Stimulated activated naive CD8-positive, alpha-beta T cell treated with anti-CD3 and anti-CD28 coated beads, Interleukin-15, Interleukin-2, amounts not matched to agents 100 ng/mL and 50 ng/mL, for 24 hours (primary cell): ENCODE measurements around the gene SH3RF3.

Source experiments
- H3K27ac Mint-ChIP-seq: one replicate; pipeline ENCODE4 v1.8.0; 2021; ENCODE audit warnings: mild to moderate bottlenecking, mixed read lengths
- H3K27me3 Mint-ChIP-seq: one replicate; pipeline ENCODE4 v1.8.0; 2021; ENCODE audit warnings: mixed read lengths
- H3K36me3 Mint-ChIP-seq: one replicate; pipeline ENCODE4 v1.8.0; 2021; ENCODE audit warnings: low read depth, mixed read lengths
- H3K4me1 Mint-ChIP-seq: one replicate; pipeline ENCODE4 v1.8.0; 2021; ENCODE audit warnings: low read depth, mixed read lengths
- H3K4me3 Mint-ChIP-seq: one replicate; pipeline ENCODE4 v1.8.0; 2021; ENCODE audit warnings: mild to moderate bottlenecking, mixed read lengths
- H3K9me3 Mint-ChIP-seq: one replicate; pipeline ENCODE4 v1.8.0; 2021; ENCODE audit warnings: mixed read lengths

Gene SH3RF3

DNA sequence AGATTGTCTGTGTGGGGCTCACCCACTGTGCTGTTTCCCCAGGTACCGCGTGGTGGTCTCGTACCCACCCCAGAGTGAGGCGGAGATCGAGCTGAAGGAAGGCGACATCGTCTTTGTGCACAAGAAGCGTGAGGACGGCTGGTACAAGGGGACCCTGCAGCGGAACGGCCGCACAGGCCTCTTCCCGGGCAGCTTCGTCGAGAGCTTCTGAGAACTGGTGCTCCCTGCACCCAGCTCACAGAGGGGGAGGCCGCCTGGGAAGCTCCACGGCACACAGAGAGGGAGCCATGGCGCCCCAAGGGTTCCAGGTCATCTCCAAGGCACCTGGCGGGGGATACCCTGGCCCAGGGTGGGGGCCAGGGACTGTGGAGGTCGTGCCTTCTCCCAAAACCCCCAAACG lies 372.5 kb downstream of the SH3RF3 start:
- Mint-ChIP-seq H3K27ac (no peak overlapping the region), H3K4me3 (no peak overlapping the region), H3K4me1 (no peaks in the 10 kb centered on the region), H3K36me3 (no peaks in the 10 kb centered on the region), H3K9me3 (no peaks in the 10 kb centered on the region), H3K27me3 (no peaks in the 10 kb centered on the region)

DNA sequence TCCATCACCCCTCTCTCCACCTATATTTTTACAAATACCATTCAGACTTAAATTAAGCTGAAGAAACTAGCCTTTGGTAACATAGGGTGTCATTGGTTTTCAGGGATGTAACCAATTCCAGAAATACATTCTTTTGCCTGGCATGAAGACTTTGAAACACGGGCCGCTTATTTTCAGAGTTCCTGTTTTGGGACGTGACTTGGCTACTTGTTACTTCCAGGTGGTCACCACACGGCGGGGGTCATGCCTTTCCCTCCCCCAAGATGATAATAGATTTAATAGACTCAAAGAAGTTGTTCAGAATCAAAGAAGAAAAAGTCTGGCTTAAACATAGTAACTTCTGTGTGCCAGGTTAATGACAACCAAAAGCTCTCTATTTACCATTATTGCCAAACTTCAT lies 374.2 kb downstream of the SH3RF3 start:
- Mint-ChIP-seq H3K4me3 (no peak overlapping the region), H3K36me3 (no peaks in the 10 kb centered on the region), H3K27me3 (no peaks in the 10 kb centered on the region), H3K27ac (no peak overlapping the region), H3K9me3 (no peaks in the 10 kb centered on the region), H3K4me1 (no peaks in the 10 kb centered on the region)

DNA sequence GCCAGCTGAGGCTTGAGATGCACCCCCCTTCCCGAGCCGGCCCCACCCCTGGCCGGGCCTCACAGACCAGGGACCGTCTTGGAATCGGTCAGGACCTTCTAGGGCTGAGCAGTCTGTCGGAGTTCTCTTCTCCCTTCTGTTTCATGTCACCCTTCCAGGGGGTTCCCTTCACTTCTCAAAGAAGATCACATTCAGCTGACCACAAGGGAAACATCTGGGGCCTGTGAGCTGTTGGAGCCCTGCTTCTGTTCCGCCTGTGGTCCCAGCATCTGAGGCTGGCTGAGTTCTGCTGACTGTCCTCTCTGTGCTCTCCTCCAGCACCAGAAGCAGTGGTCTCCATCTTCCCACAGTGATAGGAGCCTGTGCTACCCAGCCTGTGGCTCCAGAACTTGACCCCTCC lies 378.2 kb downstream of the SH3RF3 start:
- H3K4me1 Mint-ChIP-seq: no peaks in the 10 kb centered on the region

DNA sequence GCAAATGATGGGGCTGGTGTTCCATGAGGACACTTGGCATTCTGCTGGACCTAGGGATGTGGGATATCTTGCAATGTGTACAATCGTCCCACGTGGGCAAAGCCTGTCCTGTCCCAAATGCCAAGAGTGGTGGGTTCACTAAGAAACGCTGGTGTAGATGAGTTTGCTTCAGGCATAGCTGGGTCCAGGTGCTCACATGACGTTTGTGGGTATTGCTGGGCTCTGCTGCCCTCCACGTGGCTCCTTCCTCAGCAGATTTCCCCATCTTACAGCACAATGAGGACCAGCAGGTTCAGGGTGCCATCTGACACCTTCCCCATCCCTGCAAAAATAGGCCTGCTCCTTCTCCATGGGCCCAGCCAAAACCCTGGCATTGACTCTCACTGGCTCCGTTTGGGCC lies 378.8 kb downstream of the SH3RF3 start:
- Mint-ChIP-seq H3K27ac (no peak overlapping the region), H3K36me3 (no peaks in the 10 kb centered on the region)

More for the DNA sequence above, 378.2 kb downstream of the SH3RF3 start:
- H3K4me3 Mint-ChIP-seq: no peak overlapping the region
- no peaks in the 10 kb centered on the region for H3K27me3 Mint-ChIP-seq
- no peaks in the 10 kb centered on the region for H3K9me3 Mint-ChIP-seq
- no peak overlapping the region for H3K27ac Mint-ChIP-seq
- H3K36me3 Mint-ChIP-seq: no peaks in the 10 kb centered on the region

DNA sequence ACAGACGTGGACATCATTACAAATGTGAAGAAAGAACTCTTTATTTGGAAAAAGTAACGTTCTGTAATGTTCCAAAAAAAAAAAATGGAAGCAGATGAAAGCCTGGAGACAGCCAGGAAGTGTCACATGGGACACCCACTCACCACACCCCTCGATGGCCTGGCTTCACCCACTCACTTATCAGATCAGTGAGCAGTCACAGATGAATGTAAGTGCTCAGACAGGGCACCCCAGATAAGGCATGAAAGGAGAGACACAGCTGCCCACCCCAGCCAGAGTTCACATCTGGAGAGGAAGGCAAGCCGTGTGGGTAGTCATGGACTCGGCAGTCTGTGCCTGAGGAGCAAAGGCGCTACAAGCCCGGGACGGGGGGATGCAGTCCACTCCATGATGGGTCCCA lies 379.6 kb downstream of the SH3RF3 start:
- no peak overlapping the region for H3K4me3 Mint-ChIP-seq
- no peaks in the 10 kb centered on the region for H3K4me1 Mint-ChIP-seq
- no peaks in the 10 kb centered on the region for H3K27me3 Mint-ChIP-seq
- H3K9me3 Mint-ChIP-seq: no peaks in the 10 kb centered on the region
- no peaks in the 10 kb centered on the region for H3K36me3 Mint-ChIP-seq
- H3K27ac Mint-ChIP-seq: no peak overlapping the region

More for the DNA sequence above, 378.8 kb downstream of the SH3RF3 start:
- no peaks in the 10 kb centered on the region for H3K27me3 Mint-ChIP-seq
- H3K4me3 Mint-ChIP-seq: no peak overlapping the region
- no peaks in the 10 kb centered on the region for H3K9me3 Mint-ChIP-seq
- H3K4me1 Mint-ChIP-seq: no peaks in the 10 kb centered on the region

DNA sequence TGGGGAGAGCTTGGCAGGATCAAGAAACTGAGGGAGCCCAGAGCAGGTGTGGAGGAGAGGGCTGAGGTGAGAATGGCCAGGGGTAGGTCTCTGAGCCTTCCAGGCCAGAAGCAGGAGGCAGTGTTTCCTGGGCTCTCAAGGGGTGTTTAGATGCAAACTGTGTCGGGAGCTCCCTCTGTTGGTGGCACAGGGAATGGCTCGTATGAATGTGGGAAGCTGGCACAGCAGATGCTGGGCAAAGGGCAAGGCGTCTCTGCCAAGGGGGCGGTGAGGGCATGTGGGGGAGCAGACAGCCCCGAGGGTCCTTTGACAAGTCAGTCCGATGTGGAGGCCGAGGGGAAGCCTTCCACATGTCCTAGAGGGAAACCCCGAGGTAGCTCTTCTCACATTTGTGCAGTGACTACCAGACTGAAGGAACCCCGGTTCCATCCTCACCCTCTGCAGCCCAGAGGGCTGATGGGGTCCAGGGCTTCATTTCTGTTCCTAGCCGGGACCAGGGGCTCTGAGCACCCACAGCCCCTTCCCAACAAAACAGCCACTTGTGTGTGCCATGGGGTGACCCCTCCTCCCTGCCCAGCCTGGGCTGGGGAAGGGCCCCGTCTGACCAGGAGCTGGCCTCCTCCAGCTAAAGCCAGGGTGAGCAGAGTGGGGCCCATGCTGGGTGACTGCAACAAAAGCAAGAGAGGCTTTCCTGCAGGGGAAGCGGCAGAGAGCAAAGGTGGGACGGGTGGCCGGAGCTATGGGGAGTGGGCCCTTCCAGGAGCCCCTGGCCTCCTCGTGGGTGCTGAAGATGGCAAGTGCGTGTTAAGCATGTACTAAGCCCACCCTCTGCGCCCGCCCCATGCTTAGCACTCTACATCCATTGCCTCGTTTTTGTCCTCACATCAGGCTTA lies 381.4 kb downstream of the SH3RF3 start:
- no peaks in the 10 kb centered on the region for H3K36me3 Mint-ChIP-seq
- H3K27me3 Mint-ChIP-seq: no peaks in the 10 kb centered on the region
- no peak overlapping the region for H3K27ac Mint-ChIP-seq
- no peaks in the 10 kb centered on the region for H3K9me3 Mint-ChIP-seq
- H3K4me3 Mint-ChIP-seq: no peak overlapping the region
- H3K4me1 Mint-ChIP-seq: peaks cover 3% of the 10 kb centered on the region

DNA sequence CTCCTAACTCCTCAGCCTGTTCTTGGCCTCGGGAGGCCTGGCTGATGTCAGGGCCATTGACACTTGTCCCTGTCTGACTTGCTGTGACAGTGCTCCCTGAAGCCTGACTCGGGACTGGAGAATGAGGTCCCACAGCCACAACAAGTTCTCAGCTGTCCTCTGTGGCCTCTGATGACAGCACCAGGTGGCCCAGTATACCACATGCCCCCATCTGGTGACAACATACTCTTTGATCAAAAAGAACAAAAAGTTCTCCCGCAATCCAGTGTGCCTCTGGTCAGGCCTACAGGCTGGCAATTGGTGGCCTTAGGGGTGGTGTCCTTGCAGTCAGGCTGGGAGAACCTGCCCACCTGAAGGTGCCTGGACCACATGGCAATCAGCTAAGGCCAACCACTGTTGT lies 382.2 kb downstream of the SH3RF3 start:
- H3K4me3 Mint-ChIP-seq: no peak overlapping the region
- H3K27ac Mint-ChIP-seq: no peak overlapping the region
- H3K27me3 Mint-ChIP-seq: no peaks in the 10 kb centered on the region
- peaks cover 3% of the 10 kb centered on the region for H3K4me1 Mint-ChIP-seq
- no peaks in the 10 kb centered on the region for H3K9me3 Mint-ChIP-seq
- H3K36me3 Mint-ChIP-seq: no peaks in the 10 kb centered on the region

DNA sequence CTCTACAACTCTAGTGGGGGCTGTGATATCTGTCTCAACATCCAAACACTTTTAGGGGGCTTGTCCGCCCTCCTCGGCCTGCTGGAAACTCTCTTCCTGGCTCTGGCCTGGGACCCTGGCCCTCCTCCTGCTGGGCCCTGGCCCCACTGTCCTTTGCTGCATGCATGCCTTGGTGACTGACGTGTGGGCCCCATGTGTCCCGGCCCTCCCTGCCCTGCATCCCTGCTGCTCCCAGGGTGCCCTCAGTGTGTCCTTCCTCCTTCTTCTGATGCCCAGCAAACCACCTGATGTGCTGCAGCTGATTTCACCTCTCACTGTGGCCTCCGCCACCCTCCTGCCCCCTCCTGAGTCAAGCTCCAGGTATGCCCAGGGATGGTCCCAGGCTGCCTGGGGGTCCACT lies 383.1 kb downstream of the SH3RF3 start:
- Mint-ChIP-seq H3K27ac (no peak overlapping the region), H3K36me3 (no peaks in the 10 kb centered on the region), H3K4me3 (no peak overlapping the region), H3K9me3 (no peaks in the 10 kb centered on the region), H3K27me3 (no peaks in the 10 kb centered on the region), H3K4me1 (peaks cover 3% of the 10 kb centered on the region)

DNA sequence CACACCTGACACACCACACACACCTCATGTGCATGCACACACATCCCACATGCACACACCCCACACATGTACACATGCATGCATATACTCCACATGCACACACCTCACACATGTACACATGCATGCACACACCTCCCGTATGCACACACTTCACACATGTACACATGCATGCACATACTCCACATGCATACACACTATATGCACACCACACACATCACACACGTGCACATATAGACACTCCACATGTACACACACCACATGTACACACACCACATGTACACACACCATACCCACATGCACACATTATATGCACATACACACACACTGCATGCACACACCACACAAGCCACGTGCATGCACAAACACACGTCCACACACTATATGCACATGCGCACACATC lies 384.2 kb downstream of the SH3RF3 start:
- H3K27ac Mint-ChIP-seq: no peak overlapping the region
- no peaks in the 10 kb centered on the region for H3K36me3 Mint-ChIP-seq
- peaks cover 3% of the 10 kb centered on the region for H3K4me1 Mint-ChIP-seq
- no peaks in the 10 kb centered on the region for H3K27me3 Mint-ChIP-seq
- no peaks in the 10 kb centered on the region for H3K9me3 Mint-ChIP-seq
- no peak overlapping the region for H3K4me3 Mint-ChIP-seq

DNA sequence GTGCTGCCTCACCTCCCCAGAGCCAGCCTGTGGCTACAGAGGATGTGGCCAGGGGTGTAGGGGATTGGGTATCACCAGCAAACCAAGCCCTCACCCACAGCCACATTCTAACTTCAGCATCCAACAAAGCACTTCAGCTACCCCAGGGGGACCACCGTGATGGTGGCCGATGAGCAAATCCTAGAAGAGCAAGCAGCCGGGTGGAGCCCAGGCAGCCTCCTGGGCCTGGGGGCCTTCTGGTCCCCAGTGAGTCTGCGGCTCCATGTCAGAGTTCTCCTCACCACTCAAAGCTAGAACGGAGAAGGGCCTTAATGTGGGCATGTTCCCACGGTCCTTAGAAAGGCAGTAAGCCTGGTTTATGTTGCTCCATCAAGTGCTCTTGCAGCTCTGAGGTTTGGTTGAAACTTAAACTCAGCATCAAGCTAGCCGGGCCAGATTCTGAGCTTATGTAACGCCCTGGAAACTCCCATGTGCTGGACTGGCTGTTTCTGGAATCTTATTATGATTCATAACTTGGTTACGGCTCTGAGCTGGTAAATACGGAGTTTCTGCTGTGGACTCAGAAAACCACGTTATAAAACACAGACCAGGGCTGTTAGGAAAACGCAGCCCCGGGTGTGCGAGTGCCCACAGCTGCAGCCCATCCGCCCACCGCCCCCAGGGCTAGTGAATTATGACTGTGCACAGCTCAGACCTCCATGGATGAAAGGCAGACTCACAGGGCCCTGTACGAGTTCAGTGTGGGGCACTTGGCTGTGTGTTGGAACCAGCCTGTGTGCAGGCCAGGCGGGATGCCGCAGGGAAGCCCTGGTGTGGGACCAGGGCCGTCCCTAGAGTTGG lies 385.0 kb downstream of the SH3RF3 start:
- H3K4me3 Mint-ChIP-seq: no peak overlapping the region
- H3K4me1 Mint-ChIP-seq: peaks cover 3% of the 10 kb centered on the region
- no peaks in the 10 kb centered on the region for H3K27me3 Mint-ChIP-seq
- H3K9me3 Mint-ChIP-seq: no peaks in the 10 kb centered on the region
- H3K36me3 Mint-ChIP-seq: no peaks in the 10 kb centered on the region
- H3K27ac Mint-ChIP-seq: no peak overlapping the region

DNA sequence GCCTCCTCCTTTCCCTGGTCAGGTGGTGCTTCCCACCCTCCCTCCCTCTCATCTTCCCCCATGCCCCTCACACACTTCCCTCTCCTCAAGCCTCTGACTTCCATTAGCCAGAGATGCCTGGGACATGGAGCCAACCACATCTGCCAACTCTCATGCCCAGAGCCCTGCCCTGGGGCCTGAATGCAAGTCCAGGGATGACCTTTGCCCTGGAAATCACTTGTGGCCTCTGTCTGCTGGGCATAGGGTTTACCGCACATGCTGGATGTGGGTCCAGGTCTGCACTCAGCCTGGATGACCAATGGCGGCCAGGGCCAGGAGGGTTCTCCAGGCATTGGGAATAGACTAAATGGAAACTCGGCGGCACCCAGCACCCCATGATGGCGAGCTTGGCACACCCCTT lies 385.9 kb downstream of the SH3RF3 start:
- no peaks in the 10 kb centered on the region for H3K27me3 Mint-ChIP-seq
- no peak overlapping the region for H3K27ac Mint-ChIP-seq
- H3K4me1 Mint-ChIP-seq: peaks cover 3% of the 10 kb centered on the region
- no peaks in the 10 kb centered on the region for H3K36me3 Mint-ChIP-seq
- H3K9me3 Mint-ChIP-seq: no peaks in the 10 kb centered on the region
- no peak overlapping the region for H3K4me3 Mint-ChIP-seq

DNA sequence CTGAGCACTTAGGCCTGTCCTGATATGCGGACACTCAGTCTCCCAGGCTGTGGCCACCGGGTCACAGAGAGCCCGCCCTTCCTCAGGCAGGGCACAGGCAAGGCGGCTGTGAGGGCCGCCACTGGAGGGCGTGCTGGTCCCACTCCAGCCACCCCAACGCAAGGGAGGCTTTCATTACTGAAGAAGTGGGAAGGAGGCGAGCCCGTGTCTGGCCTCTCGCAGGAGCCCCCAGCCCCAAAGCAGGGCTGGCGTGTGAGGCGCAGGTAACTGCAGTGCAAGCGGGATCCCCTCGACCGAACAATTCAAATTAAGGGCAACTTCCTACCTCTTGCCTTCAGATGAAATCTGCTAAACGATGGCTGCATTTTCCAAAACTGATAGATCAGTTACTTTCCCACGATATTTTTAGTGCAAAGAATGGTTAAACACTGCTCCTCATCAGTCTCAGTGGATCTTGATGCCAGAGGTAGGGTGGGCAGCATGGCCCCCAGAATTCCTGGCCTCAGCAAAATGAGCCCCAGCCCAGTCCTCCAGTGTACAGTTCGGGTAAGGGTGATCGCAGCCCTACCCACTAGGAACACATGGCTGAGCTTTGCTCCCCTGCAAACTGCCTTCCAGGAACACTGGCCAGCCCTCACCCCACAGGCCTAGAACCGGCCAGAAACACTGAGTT lies 387.6 kb downstream of the SH3RF3 start:
- no peaks in the 10 kb centered on the region for H3K9me3 Mint-ChIP-seq
- no peak overlapping the region for H3K4me3 Mint-ChIP-seq
- H3K27ac Mint-ChIP-seq: no peak overlapping the region
- H3K27me3 Mint-ChIP-seq: no peaks in the 10 kb centered on the region
- H3K36me3 Mint-ChIP-seq: no peaks in the 10 kb centered on the region
- peaks cover 3% of the 10 kb centered on the region for H3K4me1 Mint-ChIP-seq

DNA sequence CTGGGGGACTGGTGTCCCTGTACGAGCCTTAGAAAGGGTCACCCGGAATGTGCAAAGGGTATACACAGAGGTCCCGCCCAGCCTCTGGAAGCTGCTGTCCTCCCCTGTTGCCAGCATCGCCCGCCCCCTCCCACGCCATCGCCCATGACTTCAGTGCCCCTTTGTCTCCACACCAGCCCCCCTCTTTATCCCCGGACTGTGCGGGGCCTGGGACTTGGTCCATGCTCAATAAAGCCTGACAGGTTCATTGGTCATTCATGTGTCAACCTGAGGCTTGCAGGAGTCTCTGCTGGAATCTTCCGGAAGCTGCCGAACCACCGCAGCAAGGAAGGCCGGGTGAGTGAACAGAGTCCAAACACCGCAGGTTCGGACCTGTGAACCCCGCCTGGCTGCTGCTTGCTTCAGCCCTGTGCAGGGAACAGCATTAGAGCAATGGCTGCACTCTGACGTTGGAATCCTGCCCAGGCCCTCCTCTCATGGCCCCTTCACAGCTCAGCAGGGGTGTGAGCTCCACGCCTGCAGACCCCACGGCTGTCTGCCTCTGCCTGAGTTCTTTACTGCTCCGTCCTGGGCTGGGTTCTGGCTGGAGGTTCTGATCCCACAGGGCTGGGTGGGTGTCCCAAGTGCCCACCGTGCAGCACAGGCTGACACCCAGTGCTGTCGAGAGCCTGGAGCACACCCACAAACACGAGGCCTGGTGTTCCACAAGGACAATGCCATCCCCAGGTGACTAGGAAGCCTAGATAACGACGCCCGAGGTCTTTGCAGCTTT lies 388.3 kb downstream of the SH3RF3 start:
- H3K27me3 Mint-ChIP-seq: no peaks in the 10 kb centered on the region
- no peak overlapping the region for H3K27ac Mint-ChIP-seq
- H3K9me3 Mint-ChIP-seq: no peaks in the 10 kb centered on the region
- no peaks in the 10 kb centered on the region for H3K36me3 Mint-ChIP-seq
- H3K4me1 Mint-ChIP-seq: peaks cover 3% of the 10 kb centered on the region
- H3K4me3 Mint-ChIP-seq: no peak overlapping the region

DNA sequence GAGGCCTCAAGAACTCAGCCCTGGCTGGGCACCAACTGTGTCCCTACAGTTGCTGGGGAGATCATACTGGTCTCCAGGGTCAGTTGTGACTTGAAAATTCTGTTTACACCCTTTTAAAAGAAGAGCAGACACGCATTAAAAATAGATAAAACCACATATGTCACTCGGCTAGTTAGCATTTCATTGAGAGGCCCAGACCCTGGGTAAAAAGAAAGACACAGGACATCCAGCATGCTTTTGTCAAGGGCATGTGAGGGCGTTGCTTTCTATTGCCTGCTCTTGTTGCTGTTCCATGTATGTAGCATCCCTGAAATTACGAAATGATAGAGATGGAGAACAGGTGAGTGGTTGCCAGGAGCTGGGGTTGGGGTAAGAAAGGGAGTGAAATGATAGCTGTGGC lies 390.5 kb downstream of the SH3RF3 start:
- Mint-ChIP-seq H3K4me1 (peaks cover 3% of the 10 kb centered on the region), H3K27me3 (no peaks in the 10 kb centered on the region), H3K27ac (no peak overlapping the region)

More for the DNA sequence above, 390.5 kb downstream of the SH3RF3 start:
- Mint-ChIP-seq H3K4me3 (no peak overlapping the region), H3K36me3 (no peaks in the 10 kb centered on the region), H3K9me3 (no peaks in the 10 kb centered on the region)
